EH (cell line): ENCODE measurements around the gene HSPB9.
"Not testable (repeated sequence)": the region's sequence is repeated elsewhere in the genome, so short reads cannot be mapped to it uniquely, and the experiment has no call there.

Source experiments
- DNase-seq: peaks from one replicate; pipeline ENCODE4 v3.0.0-alpha.2; 2015; ENCODE audit warnings: low read depth

Gene HSPB9

GRCh38 chr17:42120161-42120769 is 2.3 kb upstream of the HSPB9 start:
- DNase-seq = peak; percentile 12

- peak; percentile 84 for DNase-seq
Observed at GRCh38 chr17:42120770-42121769, 1.5 kb upstream of the HSPB9 start, which contains the start of gene KAT2A. Gene KAT2A, minus strand, starts transcription at chr17:42121367. Its CDS starts 63 bp downstream, at chr17:42121304.

- DNase-seq = no peak
Observed at GRCh38 chr17:42124256-42124655, 1.7 kb downstream of the HSPB9 start.

- no peak for DNase-seq
Observed at GRCh38 chr17:42125565-42125964, 3.0 kb downstream of the HSPB9 start.

GRCh38 chr17:42126836-42127235 is 4.2 kb downstream of the HSPB9 start:
- no peak for DNase-seq

- no peak for DNase-seq
Observed at GRCh38 chr17:42127414-42127813, 4.8 kb downstream of the HSPB9 start.

GRCh38 chr17:42129109-42129837 is 6.7 kb downstream of the HSPB9 start:
- no peak for DNase-seq

- DNase-seq = no peak
Observed at GRCh38 chr17:42130310-42130936, 7.8 kb downstream of the HSPB9 start.

GRCh38 chr17:42131232-42131631 is 8.6 kb downstream of the HSPB9 start:
- DNase-seq = no peak

- peak; percentile 43 for DNase-seq
Observed at GRCh38 chr17:42131981-42132432, 9.4 kb downstream of the HSPB9 start.

GRCh38 chr17:42132941-42133340 is 10.3 kb downstream of the HSPB9 start:
- DNase-seq = peak; percentile 92

GRCh38 chr17:42133461-42134041 is 10.9 kb downstream of the HSPB9 start:
- DNase-seq = peak; percentile 6

- no peak for DNase-seq
Observed at GRCh38 chr17:42135151-42135550, 12.5 kb downstream of the HSPB9 start.

- peak; percentile 77 for DNase-seq
Observed at GRCh38 chr17:42135664-42136653, 13.4 kb downstream of the HSPB9 start.

- DNase-seq = no peak
Observed at GRCh38 chr17:42136654-42137051, 14.0 kb downstream of the HSPB9 start.

GRCh38 chr17:42138749-42139492 is 16.3 kb downstream of the HSPB9 start:
- DNase-seq = no peak

GRCh38 chr17:42140690-42141089 is 18.1 kb downstream of the HSPB9 start:
- not testable (repeated sequence) for DNase-seq

- no peak for DNase-seq
Observed at GRCh38 chr17:42141382-42141781, 18.8 kb downstream of the HSPB9 start.

- DNase-seq = peak; percentile 97
Observed at GRCh38 chr17:42142371-42142896, 19.8 kb downstream of the HSPB9 start.
